GM19395 (cell line): ENCODE measurements around the gene CENATAC.
"Not testable (repeated sequence)": the region's sequence is repeated elsewhere in the genome, so short reads cannot be mapped to it uniquely, and the experiment has no call there.

ENCODE experiments used
- ATAC-seq: cut with Tn5 transposase; IDR thresholded peaks from one replicate; pipeline ENCODE4 v1.9.1; 2021; ENCODE audit warnings: mild to moderate bottlenecking, moderate library complexity; ENCODE audit not compliant: unreplicated experiment

The CENATAC gene

DNA sequence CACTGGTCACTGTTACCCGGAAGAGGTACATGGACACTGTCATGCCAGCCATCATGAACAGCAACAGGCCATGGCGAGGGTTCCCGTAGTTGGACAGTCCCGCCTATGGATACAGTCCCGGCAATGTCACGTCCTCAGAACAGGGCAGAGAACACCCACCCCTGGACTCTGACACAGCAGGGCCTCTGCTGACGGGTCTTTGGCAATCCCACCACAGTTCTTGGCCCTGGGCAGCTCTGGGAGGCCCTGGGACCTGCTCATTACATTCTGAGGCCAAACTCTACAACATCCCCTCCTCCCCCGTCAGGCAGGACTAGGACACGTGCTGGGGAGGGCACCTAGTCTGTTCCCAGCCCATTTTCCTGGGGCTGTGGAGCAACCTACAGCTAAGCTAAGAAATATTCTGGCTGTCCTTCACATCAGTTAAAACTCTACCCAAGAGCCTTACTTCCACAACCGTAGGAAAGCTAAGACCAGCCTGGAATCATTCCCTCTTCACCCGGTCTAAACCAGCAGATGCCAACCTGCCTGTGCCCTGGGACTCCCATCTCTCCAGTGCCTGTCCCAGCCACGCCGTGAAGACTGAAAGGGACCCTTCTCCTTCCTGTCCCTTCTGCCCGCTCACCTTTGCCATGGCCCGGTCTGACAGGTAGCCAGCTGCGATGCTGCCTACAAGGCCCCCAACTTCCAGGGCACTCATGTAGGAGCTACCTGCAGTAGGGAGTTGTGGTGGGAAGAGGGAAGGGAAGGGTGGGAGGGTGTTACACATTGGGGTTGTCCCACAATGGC lies 28.2 kb downstream of the CENATAC start:
- no peak for ATAC-seq

GRCh38 chr11:119026970-119027369 lies 29.0 kb downstream of the CENATAC start:
- no peak for ATAC-seq

GRCh38 chr11:119027561-119028345 lies 29.8 kb downstream of the CENATAC start:
- ATAC-seq, result no peak

DNA sequence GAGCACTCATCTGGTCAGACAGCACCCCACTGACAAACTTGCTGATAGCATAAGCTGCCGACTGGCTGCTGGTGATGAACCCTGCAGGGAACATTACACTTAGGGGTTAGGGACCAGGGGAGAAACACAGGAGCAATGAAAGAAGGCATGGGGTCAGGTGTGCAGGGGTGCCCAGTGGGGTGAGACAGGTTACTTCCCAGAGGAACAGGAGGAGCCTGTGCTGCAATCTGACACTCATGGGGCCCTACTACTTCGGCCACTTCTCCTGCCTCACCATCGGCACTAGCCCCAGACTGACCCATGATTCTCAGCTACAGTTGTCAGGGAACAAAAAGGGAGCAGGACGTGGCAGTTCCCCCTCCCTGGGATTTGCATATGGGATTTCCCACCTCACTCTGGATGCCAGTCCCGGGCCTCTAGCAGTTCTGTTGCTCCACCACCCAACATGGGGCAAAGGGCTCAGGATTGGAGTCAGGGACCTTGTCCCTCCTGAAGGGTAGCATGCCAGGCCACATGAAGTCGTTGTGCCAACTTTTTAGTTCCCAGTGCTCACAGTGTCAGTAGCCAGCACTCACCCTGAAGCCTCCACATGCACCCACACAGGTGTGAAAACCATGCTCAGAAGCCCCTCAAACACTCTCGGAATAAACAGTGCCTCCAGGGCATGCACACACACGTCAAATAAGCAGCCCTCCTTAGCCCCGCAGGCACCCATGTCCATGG lies 30.6 kb downstream of the CENATAC start:
- ATAC-seq, result no peak

GRCh38 chr11:119029069-119029339 lies 31.1 kb downstream of the CENATAC start:
- no peak for ATAC-seq

DNA sequence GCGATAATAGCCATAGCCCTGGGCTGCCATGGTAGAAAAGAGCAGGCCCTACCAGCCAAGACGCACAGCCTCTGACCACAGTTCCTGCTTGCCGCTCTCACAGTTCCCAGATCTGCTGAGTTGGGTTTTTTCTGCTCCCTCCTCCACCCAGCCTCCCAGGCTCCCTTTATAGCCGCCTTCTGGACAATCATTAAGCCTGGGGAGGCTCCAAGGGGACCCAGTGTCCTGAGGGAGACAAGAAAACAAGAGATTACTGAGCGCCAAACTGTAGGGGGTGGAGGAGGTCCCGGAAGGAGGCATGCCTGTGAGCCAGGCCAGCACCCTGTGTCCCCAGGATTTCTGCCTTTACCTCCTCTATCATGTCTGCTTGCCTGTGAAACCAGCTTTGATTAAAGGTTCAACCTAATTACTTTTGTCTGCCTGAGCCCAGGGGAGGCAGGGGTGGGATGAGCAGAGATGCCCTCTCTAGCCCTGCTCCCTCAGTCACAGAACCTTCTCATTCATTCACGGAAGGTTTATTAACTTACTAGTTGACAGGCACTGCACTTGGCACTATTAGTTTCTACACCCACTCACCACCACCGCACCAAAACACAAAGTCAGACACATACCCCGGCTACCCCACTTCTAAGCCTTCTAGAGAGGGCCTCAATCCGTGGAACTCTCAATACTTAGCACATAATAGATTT lies 31.5 kb downstream of the CENATAC start:
- peak; percentile 24 for ATAC-seq

- peak; percentile 12 for ATAC-seq
Observed at GRCh38 chr11:119030029-119030328, 32.0 kb downstream of the CENATAC start.

DNA sequence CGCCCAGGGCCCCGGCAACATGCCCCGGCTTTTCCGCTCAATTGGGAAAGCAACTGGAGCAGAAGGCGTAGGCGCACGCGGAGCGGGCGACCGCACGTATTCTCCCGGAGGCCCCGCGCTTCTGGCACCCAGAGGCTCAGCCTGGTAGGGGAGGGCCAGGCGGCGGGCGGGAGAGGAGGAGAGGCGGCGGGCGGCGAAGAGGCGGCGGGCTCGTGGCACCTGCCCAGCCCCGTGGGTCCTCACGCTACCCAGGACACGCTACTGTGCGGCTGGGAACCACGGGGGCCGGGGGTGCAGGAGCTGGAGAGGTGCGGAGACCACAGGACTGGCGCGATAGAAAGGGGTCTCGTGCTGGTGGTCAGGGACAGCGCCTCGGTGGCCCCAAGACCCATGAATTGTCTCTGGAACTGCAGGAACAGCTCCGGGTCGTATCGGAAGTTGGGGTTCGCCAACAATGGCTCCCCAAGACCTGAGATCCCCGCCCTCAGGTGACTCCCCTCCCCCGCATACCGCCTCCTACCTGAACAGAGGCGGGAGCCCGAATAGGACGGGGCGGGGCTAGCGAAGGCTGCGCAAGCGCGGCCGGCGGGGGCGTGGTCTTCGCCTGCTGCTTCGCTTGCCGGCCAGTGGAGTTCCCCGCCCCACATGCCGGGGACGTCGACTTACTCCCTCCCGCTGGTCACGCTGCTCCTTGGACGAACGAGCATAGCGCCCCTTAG lies 32.5 kb downstream of the CENATAC start, which contains the start of gene SLC37A4:
SLC37A4 (minus strand) TSS at position 549 of the 719 bp plus-strand sequence.
- peak; percentile 87 for ATAC-seq

GRCh38 chr11:119031912-119032280 lies 34.0 kb downstream of the CENATAC start:
- ATAC-seq, result no peak

DNA sequence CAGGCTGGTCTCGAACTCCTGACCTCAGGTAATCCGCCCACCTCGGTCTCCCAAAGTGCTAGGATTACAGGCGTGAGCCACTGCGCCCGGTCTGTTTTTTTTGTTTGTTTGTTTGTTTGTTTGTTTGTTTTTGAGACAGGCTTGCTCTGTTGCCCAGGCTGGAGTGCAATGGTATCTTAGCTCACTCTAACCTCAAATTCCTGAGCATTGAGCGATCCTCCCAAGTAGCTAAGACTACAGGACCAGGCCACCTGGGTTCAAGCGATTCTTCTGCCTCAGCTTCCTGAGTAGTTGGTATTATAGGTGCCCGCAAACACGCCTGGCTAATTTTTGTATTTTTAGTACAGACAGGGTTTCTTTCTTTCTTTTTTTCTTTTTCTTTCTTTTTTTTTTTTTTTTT lies 35.5 kb downstream of the CENATAC start:
- not testable (repeated sequence) for ATAC-seq

- no peak for ATAC-seq
Observed at GRCh38 chr11:119034813-119035212, 36.9 kb downstream of the CENATAC start.

DNA sequence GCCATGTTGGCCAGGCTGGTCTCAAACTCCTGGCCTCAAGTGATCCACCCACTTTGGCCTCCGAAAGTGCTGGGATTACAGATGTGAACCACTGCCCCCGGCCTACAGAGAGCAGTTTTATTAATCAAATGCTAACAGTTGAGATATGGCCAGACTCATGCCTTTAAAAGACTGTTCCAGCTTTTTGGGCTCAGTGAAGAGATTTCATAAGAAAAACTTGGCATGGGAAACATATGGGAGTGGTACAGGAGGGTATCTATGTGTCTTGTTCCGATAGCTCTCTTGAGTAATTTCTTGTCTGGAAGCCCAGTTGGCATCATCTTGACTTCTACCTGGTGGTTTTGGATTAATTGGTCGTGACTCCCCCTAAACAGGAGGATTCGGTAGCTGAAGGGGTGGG lies 40.9 kb downstream of the CENATAC start:
- ATAC-seq, result no peak

DNA sequence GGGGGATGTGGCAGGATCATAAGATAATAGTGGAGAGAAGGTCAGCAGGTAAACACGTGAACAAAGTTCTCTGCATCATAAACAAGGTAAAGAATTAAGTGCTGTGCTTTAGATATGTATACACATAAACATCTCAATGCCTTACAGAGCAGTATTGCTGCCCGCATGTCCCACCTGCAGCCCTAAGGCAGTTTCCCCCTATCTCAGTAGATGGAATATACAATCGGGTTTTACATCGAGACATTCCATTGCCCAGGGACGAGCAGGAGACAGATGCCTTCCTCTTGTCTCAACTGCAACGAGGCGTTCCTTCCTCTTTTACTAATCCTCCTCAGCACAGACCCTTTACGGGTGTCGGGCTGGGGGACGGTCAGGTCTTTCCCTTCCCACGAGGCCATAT lies 41.5 kb downstream of the CENATAC start:
- not testable (repeated sequence) for ATAC-seq

DNA sequence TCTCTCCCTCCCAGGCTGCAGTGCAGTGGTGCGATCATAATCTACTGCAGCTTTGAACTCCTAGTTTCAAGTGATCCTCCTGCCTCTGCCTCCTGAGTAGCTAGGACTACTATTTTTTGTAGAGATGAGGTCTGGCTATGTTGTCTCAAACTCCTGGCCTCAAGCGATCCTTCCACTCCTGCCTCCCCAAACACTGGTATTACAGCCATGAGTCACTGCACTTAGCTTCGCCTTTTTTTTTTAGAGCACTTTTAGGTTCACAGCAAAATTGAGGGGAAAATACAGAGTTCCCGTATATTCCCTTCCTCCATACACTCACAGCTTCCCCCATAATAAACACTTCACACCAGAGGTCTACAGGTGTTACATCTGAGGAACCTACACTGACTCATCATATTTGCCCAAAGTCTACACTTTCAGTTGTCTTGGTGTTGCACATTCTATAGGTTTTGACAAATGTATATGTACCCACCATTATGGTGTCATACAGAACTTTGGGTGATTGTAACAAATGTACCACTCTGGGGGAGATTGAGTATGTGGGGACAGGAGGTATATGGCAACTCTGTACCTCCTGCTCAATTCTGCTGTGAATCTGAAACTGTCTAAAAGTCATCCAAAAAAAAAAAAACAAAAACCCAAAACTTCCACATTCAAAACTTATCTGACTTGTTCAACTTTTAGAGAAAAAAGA lies 44.0 kb downstream of the CENATAC start:
- no peak for ATAC-seq

DNA sequence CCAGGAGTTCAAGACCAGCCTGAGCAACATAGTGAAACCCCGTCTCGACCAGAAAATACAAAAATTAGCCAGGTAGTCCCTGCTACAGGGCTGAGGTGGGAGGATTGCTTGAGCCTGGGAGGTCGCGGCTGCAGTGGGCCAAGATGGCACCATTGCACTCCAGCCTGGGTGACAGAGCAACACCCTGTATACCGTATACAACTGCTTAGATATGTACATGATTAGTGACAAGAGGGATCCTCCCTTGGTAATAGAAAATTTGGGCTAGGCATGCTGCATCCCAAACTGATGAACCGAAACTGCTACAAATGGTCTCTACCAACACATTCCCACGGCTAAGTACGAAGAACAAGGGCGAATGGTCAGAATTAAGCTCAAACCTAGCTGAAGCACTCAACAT lies 45.0 kb downstream of the CENATAC start:
- ATAC-seq, result no peak

- no peak for ATAC-seq
Observed at GRCh38 chr11:119044708-119045107, 46.8 kb downstream of the CENATAC start.

DNA sequence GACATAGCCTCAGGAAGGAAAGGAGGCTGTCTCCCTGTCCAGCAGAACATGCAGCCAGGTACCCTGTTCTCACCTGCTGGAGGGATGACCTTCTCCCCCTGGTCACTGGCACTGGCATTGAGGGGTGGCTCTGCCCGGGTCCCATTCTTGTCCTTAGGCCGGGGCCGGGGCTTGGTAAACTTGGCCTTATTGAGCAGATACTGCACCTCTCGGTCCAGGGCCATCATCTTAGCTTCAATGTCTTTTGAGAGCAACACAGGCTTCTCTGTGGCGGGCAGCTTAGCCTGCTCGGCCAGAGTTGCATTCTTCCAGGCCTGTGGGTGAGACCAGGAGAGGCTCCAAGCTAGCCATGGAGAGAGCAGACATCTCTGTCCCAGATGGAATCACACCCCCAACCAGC lies 48.6 kb downstream of the CENATAC start:
- ATAC-seq, result no peak

DNA sequence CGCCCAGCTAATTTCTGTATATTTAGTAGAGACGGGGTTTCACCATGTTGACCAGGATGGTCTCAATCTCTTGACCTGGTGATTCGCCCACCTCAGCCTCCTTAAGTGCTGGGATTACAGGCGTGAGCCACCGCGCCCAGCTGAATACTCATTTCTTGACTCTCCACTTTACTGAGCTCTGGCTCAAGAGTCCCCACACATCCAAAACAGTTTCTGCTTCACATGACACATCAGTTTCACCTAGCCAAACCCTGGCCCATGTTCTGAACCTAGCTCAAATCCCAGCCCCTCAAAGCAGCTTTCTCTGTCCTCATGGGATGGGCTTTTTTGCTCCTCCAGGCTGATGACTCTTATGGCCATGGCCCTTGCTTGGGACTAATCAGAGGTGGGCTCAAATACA lies 49.3 kb downstream of the CENATAC start:
- no peak for ATAC-seq

DNA sequence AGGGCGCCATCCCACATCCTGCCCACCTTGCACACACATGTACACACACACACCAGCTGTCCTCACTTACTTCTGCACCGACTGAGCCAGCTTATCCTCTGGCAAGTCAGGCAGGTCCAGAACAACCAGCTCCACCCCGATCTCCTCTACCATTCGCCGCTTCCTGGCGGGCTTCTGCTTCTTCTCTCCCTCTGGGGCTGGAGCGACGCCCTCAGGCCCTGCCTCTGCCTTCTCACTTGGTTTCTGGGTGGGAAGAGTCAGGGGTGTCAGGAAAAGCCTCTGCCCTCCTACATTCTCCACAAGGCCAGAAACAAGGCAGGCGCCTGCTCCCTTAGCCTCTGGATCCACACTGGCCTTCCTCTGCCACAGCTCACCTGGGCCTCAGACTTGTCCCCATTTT lies 50.7 kb downstream of the CENATAC start:
- ATAC-seq, result no peak

DNA sequence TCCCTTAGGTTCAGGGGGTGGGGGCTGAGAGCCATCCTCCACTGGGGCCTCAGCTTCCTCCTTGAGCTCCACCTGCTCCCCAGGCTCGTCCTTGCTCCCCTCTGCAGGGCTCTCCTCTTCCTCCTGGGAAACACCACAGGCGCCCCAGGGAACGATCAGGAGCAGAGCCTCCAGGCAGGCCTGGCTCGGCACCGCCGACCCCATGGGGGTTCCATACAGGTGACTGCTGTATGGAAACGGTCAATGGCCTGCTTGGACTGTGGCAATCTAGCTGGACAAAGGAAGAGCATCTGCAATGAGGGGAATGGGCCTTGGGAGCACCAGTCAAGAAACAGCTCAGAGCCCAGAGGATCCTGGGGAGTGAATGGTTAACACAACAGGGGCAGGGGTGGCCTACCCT lies 51.1 kb downstream of the CENATAC start:
- no peak for ATAC-seq
